Measurements from ENCODE around the gene AP4E1.
"Not testable (repeated sequence)": the region's sequence is repeated elsewhere in the genome, so short reads cannot be mapped to it uniquely, and the experiment has no call there.

Gene AP4E1

GRCh38 chr15:51011212-51011611 lies 102.7 kb downstream of the AP4E1 start:
- no peak for DNase-seq (ENCODE audit: extremely low read depth in 1 of 2, low read depth in 1 of 2)

GRCh38 chr15:51016615-51017014 lies 108.1 kb downstream of the AP4E1 start:
- DNase-seq (ENCODE audit: extremely low read depth in 1 of 2, low read depth in 1 of 2), result no peak

GRCh38 chr15:51022206-51022605 lies 113.7 kb downstream of the AP4E1 start:
- DNase-seq (ENCODE audit: extremely low read depth in 1 of 2, low read depth in 1 of 2), result no peak

GRCh38 chr15:51023499-51023898 lies 115.0 kb downstream of the AP4E1 start:
- DNase-seq (ENCODE audit: extremely low read depth in 1 of 2, low read depth in 1 of 2), result no peak

GRCh38 chr15:51024735-51025453 lies 116.4 kb downstream of the AP4E1 start:
- DNase-seq (ENCODE audit: extremely low read depth in 1 of 2, low read depth in 1 of 2), result no peak

- no peak for DNase-seq (ENCODE audit: extremely low read depth in 1 of 2, low read depth in 1 of 2)
Observed at GRCh38 chr15:51025454-51025846, 117.0 kb downstream of the AP4E1 start.

GRCh38 chr15:51030649-51031316 lies 122.3 kb downstream of the AP4E1 start:
- DNase-seq (ENCODE audit: extremely low read depth in 1 of 2, low read depth in 1 of 2), result no peak

- not testable (repeated sequence) for DNase-seq (ENCODE audit: extremely low read depth in 1 of 2, low read depth in 1 of 2)
Observed at GRCh38 chr15:51037474-51037873, 129.0 kb downstream of the AP4E1 start.

- no peak for DNase-seq (ENCODE audit: extremely low read depth in 1 of 2, low read depth in 1 of 2)
Observed at GRCh38 chr15:51038162-51038973, 129.9 kb downstream of the AP4E1 start.

- DNase-seq (ENCODE audit: extremely low read depth in 1 of 2, low read depth in 1 of 2), result no peak
Observed at GRCh38 chr15:51038974-51039319, 130.5 kb downstream of the AP4E1 start.

GRCh38 chr15:51044037-51044727 lies 135.7 kb downstream of the AP4E1 start:
- no peak for DNase-seq (ENCODE audit: extremely low read depth in 1 of 2, low read depth in 1 of 2)

- DNase-seq (ENCODE audit: extremely low read depth in 1 of 2, low read depth in 1 of 2), result no peak
Observed at GRCh38 chr15:51046016-51046415, 137.5 kb downstream of the AP4E1 start.

GRCh38 chr15:51046799-51047449 lies 138.4 kb downstream of the AP4E1 start:
- DNase-seq (ENCODE audit: extremely low read depth in 1 of 2, low read depth in 1 of 2), result no peak

- no peak for DNase-seq (ENCODE audit: extremely low read depth in 1 of 2, low read depth in 1 of 2)
Observed at GRCh38 chr15:51048308-51048707, 139.8 kb downstream of the AP4E1 start.

GRCh38 chr15:51049081-51049480 lies 140.6 kb downstream of the AP4E1 start:
- DNase-seq (ENCODE audit: extremely low read depth in 1 of 2, low read depth in 1 of 2), result no peak

GRCh38 chr15:51051776-51052175 lies 143.3 kb downstream of the AP4E1 start:
- no peak for DNase-seq (ENCODE audit: extremely low read depth in 1 of 2, low read depth in 1 of 2)

GRCh38 chr15:51053571-51053970 lies 145.1 kb downstream of the AP4E1 start:
- DNase-seq (ENCODE audit: extremely low read depth in 1 of 2, low read depth in 1 of 2), result no peak

- DNase-seq (ENCODE audit: extremely low read depth in 1 of 2, low read depth in 1 of 2), result no peak
Observed at GRCh38 chr15:51054535-51054934, 146.1 kb downstream of the AP4E1 start.

Measured in stimulated activated CD8-positive, alpha-beta memory T cell treated with anti-CD3 and anti-CD28 coated beads, Interleukin-7, amount 100 ng/mL, for 48 hours (primary cell).